Measurements from ENCODE around the gene MOV10L1. TPM values are rescaled to one million over a fixed set of nuclear protein-coding genes. Genes with fewer than 3 reads are reported as not detected.
"Not testable (repeated sequence)": the region's sequence is repeated elsewhere in the genome, so short reads cannot be mapped to it uniquely, and the experiment has no call there.

Gene MOV10L1
- total RNA-seq, 3 donors from 2014 or later = 0.16 to 0.44 (median 0.33) TPM

DNA sequence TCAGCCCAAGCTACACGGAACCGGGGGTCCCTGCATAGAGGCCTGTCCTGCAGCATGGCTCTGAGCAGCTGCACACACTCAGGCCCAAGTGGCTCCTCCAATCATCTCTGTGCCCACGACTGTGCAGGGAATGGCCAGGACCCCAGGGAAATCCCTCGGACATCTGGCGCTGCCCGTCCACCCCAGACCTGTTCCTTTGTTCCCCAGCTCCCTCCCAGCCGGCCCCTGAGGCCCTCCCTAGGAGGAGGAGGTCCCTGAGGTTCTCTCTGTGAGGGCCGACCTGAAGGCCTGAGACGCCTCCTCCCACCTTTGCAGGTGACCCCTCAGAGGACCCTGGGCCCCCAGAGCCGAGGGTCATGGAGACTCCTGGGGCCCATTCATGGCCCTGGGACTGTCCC is 5.7 kb upstream of the MOV10L1 start:
- DNase-seq (ENCODE audit: low spot score in 2 of 2) = no peak
- Histone ChIP-seq H3K9me3 (no peaks in the 10 kb centered on the region), H3K4me3 (no peak overlapping the region), H3K36me3 (no peaks in the 10 kb centered on the region), H3K27ac (no peak overlapping the region), H3K27me3 (peaks cover 0 to 52% of the 10 kb centered on the region in 2 donors), H3K4me1 (no peaks in the 10 kb centered on the region)
- intact Hi-C loops (cut with DNase I; ENCODE audit: low total_unique reads) = no loop called here
- TF ChIP-seq POLR2A (IDR thresholded peaks at IDR 0.05) = no peak
- TF ChIP-seq POLR2AphosphoS5 (IDR thresholded peaks at IDR 0.05) = no peak
- TF ChIP-seq, protein P1, sequence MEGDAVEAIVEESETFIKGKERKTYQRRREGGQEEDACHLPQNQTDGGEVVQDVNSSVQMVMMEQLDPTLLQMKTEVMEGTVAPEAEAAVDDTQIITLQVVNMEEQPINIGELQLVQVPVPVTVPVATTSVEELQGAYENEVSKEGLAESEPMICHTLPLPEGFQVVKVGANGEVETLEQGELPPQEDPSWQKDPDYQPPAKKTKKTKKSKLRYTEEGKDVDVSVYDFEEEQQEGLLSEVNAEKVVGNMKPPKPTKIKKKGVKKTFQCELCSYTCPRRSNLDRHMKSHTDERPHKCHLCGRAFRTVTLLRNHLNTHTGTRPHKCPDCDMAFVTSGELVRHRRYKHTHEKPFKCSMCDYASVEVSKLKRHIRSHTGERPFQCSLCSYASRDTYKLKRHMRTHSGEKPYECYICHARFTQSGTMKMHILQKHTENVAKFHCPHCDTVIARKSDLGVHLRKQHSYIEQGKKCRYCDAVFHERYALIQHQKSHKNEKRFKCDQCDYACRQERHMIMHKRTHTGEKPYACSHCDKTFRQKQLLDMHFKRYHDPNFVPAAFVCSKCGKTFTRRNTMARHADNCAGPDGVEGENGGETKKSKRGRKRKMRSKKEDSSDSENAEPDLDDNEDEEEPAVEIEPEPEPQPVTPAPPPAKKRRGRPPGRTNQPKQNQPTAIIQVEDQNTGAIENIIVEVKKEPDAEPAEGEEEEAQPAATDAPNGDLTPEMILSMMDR (IDR thresholded peaks at IDR 0.05) = no peak

DNA sequence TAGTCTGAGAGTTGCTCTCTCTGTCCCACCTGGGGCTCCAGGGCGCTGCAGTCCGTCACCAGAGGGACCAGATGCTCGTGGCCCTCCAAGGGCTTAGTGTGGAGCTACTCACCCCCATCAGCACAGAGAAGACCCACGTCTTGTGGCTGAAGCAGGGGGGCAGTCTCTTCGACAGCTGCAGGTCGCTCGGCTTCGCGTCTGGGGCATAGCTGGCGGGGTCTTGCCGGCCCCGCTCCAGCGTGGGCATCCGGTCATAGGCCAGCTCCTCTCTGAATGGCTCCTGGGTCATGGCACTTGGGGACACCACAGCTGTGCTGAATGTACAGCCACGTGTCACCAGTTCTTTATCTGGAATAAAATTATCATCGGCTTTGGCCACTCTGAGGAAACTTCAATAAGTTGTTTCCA is 5.2 kb upstream of the MOV10L1 start:
- TF ChIP-seq, protein P1 (IDR thresholded peaks at IDR 0.05) = no peak
- TF ChIP-seq POLR2AphosphoS5 (IDR thresholded peaks at IDR 0.05) (no peak), POLR2A (IDR thresholded peaks at IDR 0.05) (no peak)
- DNase-seq (ENCODE audit: low spot score in 2 of 2) = no peak
- H3K27me3 ChIP-seq = peaks cover 0 to 57% of the 10 kb centered on the region in 2 donors

DNA sequence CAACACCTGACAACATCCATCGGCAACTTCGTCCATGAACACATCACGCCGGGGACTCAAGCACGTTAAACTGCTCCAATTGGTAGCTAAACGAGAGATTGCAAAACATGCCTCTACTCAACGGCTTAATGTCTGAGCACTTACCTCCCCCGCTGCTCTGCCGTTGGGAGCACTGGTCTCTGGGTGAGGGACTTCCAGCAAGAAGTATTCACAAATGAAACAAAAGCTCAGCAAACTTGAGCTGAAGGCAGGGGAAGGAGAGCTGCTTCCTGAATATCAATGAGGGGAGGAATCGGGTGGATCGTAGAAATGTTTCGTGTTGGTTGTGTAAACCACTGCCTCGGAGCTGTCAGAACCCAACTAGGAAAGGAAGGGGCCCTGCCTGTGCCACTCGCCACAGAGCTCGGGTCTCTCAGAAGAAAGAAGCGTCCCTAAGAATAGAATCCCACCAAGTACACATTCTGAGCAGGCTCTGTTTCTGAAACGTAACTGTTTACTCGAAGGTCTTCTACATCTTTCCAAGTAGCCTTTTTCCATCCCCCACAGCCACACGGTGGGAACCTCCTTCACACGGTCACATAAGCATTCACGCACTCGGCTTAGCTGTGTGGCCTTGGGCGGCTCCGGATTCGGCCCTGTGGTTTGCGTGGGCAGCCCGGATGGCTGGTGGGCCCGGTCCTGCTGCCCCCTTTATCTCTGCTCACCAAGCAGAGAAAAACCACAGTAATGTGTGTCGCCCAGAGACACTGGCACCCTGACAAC is 4.4 kb upstream of the MOV10L1 start, which contains the start of gene MLC1:
TSS of gene MLC1 (minus strand) at position 216 of the 762 bp plus-strand sequence. CDS start 524 bp downstream, outside the sequence.
- H3K36me3 ChIP-seq = no peaks in the 10 kb centered on the region
- H3K4me1 ChIP-seq = no peaks in the 10 kb centered on the region
- TF ChIP-seq POLR2A (IDR thresholded peaks at IDR 0.05) (no peak), POLR2AphosphoS5 (IDR thresholded peaks at IDR 0.05) (no peak)
- TF ChIP-seq, protein P1 (IDR thresholded peaks at IDR 0.05) = no peak
- H3K27ac ChIP-seq = no peak within 1 kb of the TSS
- intact Hi-C loops (cut with DNase I; ENCODE audit: low total_unique reads) = no loop called here
- peak within 1 kb of the TSS in 1 of 3 donors; percentile 19 for H3K4me3 ChIP-seq
- no peak for DNase-seq (ENCODE audit: low spot score in 2 of 2)
- H3K9me3 ChIP-seq = peaks cover 0 to 8% of the 10 kb centered on the region in 2 donors
- H3K27me3 ChIP-seq = peaks cover 0 to 65% of the 10 kb centered on the region in 2 donors

More for the DNA sequence above, 5.2 kb upstream of the MOV10L1 start:
- Histone ChIP-seq H3K4me1 (no peaks in the 10 kb centered on the region), H3K4me3 (no peak overlapping the region), H3K9me3 (peaks cover 0 to under 1% of the 10 kb centered on the region in 2 donors), H3K36me3 (no peaks in the 10 kb centered on the region), H3K27ac (no peak overlapping the region)
- intact Hi-C loops (cut with DNase I; ENCODE audit: low total_unique reads) = no loop called here

DNA sequence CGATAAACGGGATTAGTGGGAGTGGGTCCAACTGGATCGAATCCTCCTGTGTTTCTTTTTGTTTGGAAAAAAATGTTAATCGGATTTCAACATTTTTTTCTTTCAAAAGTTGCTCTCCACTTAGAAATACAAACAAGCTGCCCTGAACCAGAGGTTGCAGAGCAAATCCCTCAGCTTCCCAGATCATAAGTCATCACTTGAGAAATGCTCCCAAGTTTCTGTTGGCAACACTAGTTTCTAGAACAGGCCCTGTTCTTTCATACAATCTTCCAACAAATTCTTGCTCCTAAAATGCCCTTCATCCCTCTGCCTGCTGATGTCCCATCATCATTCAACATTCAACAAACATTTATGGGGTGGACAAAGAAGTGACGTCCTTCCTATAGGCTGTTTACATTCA is 3.3 kb upstream of the MOV10L1 start:
- peaks cover 0 to 9% of the 10 kb centered on the region in 2 donors for H3K9me3 ChIP-seq
- no peak for DNase-seq (ENCODE audit: low spot score in 2 of 2)
- H3K27ac ChIP-seq = no peak overlapping the region
- TF ChIP-seq, protein P1 (IDR thresholded peaks at IDR 0.05) = no peak
- no peak for TF ChIP-seq POLR2A (IDR thresholded peaks at IDR 0.05)
- no peak for TF ChIP-seq POLR2AphosphoS5 (IDR thresholded peaks at IDR 0.05)
- peaks cover 0 to 62% of the 10 kb centered on the region in 2 donors for H3K27me3 ChIP-seq
- H3K4me1 ChIP-seq = no peaks in the 10 kb centered on the region
- H3K4me3 ChIP-seq = no peak overlapping the region
- intact Hi-C loops (cut with DNase I; ENCODE audit: low total_unique reads) = no loop called here
- no peaks in the 10 kb centered on the region for H3K36me3 ChIP-seq

DNA sequence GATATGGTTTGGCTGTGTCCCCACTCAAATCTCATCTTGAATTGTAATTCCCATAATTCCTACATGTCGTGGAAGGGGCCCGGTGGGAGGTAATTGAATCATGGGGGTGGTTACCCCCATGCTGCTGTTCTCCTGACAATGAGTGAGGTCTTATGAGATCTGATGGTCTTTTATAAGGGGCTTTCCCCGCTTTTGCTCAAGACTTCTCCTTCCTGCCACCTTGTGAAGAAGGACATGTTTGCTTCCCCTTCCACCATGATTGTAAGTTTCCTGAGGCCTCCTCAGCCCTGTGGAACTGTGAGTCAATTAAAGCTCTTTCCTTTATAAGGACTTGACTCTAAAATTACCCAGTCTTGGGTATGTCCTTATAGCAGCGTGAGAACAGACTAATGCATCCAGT is 2.8 kb upstream of the MOV10L1 start:
- peaks cover 0 to 58% of the 10 kb centered on the region in 2 donors for H3K27me3 ChIP-seq
- H3K9me3 ChIP-seq; DNase-seq (ENCODE audit: low spot score in 2 of 2); H3K27ac ChIP-seq; H3K36me3 ChIP-seq; H3K4me1 ChIP-seq; intact Hi-C loops (cut with DNase I; ENCODE audit: low total_unique reads); H3K4me3 ChIP-seq: not testable (repeated sequence)

Data from breast epithelium (tissue), 4 donors.